PC-9 (cell line): ENCODE results near the gene BTK. TPM values are rescaled to one million over a fixed set of nuclear protein-coding genes. Genes with fewer than 3 reads are reported as not detected.

ENCODE experiments used
- BruUV-seq: library from RNA; stranded (reverse); fragments of 400-500 nt; replicated peaks from 2 replicates; lab custom pipeline; 2021; lab: Mats Ljungman, UMichigan
- CTCF ChIA-PET: fragments of 300-600 bp; sonication (Branson Sonifier 250); formaldehyde crosslinking; loops from one replicate; lab custom pipeline; 2022; ENCODE audit warnings: antibody characterized with exemption; lab: Charles Lee
- POLR2A ChIA-PET: fragments of 300-600 bp; sonication (Branson Sonifier 250); formaldehyde crosslinking; loops from one replicate; lab custom pipeline; 2022; ENCODE audit warnings: antibody characterized with exemption; ENCODE audit not compliant: unreplicated experiment; lab: Charles Lee
- DNase-seq, 2 experiments: peaks; one replicate each; pipeline versions ENCODE4 v3.0.0 to v3.0.0-alpha.2; 2015 to 2022; ENCODE audit warnings: mixed read lengths in 1 of 2
- H2AFZ ChIP-seq: fragments of 200-600 bp; sonication (generic); 2 replicates; pipeline ENCODE4 v1.8.1; 2017; ENCODE audit warnings: antibody characterized with exemption
- H3F3A ChIP-seq: fragments of 200-600 bp; sonication (generic); 2 replicates; pipeline ENCODE4 v1.8.1; 2017; ENCODE audit warnings: antibody characterized with exemption, mild to moderate bottlenecking, low read depth; ENCODE audit not compliant: insufficient read depth
- H3K27ac ChIP-seq: fragments of 200-600 bp; sonication (generic); 2 replicates; pipeline ENCODE4 v1.6.1; 2016; ENCODE audit warnings: mixed run types
- H3K27me3 ChIP-seq: fragments of 200-600 bp; sonication (generic); 2 replicates; pipeline ENCODE4 v1.6.1; 2016; ENCODE audit warnings: low read depth, mixed run types; ENCODE audit not compliant: insufficient read depth
- H3K36me3 ChIP-seq: fragments of 200-600 bp; sonication (generic); 2 replicates; pipeline ENCODE4 v1.6.1; 2016; ENCODE audit warnings: low read depth, mixed run types
- H3K4me1 ChIP-seq: fragments of 200-600 bp; sonication (generic); replicated peaks from 2 replicates; pipeline ENCODE4 v1.6.1; 2016; ENCODE audit warnings: mixed run types; ENCODE audit not compliant: insufficient read depth
- H3K4me2 ChIP-seq: fragments of 200-600 bp; sonication (generic); 2 replicates; pipeline ENCODE4 v1.6.1; 2017; ENCODE audit warnings: mixed run types
- H3K4me3 ChIP-seq: fragments of 200-600 bp; sonication (generic); 2 replicates; pipeline ENCODE4 v1.6.1; 2016; ENCODE audit warnings: mixed run types
- H3K79me2 ChIP-seq: fragments of 200-600 bp; sonication (generic); 2 replicates; pipeline ENCODE4 v1.6.1; 2017; ENCODE audit warnings: low read depth, mixed run types
- H3K9me2 ChIP-seq: fragments of 200-600 bp; sonication (generic); 2 replicates; pipeline ENCODE4 v1.8.1; 2017; ENCODE audit warnings: mild to moderate bottlenecking; ENCODE audit not compliant: insufficient read depth
- H3K9me3 ChIP-seq: fragments of 200-600 bp; sonication (generic); 2 replicates; pipeline ENCODE4 v1.8.1; 2016; ENCODE audit warnings: low read depth; ENCODE audit not compliant: insufficient read depth
- H4K20me1 ChIP-seq: fragments of 200-600 bp; sonication (generic); 2 replicates; pipeline ENCODE4 v1.8.1; 2017; ENCODE audit not compliant: insufficient read depth
- EZH2 ChIP-seq: fragments of 200-600 bp; sonication (generic); IDR thresholded peaks from 2 replicates; pipeline ENCODE4 v1.8.0; 2017; ENCODE audit warnings: antibody characterized with exemption, low read depth
- intact Hi-C: fragments of 100-400 bp; cut with micrococcal nuclease; formaldehyde crosslinking; loops from one replicate; pipeline ENCODE4 v1.10.0; 2022; ENCODE audit not compliant: unreplicated experiment
- total RNA-seq: library from RNA; stranded (reverse); gene quantifications from 2 replicates; pipeline ENCODE4 v1.2.3, GENCODE V29; 2021
- TF ChIP-seq, protein P1 (sequence below): fragments of 200-600 bp; sonication (generic); conservative IDR thresholded peaks from 2 replicates; pipeline ENCODE4 v1.6.1; 2017; ENCODE audit warnings: mixed run types, antibody characterized with exemption, mild to moderate bottlenecking, moderate library complexity

BTK gene
- total RNA-seq, 1 experiment from 2014 or later = not detected

DNA sequence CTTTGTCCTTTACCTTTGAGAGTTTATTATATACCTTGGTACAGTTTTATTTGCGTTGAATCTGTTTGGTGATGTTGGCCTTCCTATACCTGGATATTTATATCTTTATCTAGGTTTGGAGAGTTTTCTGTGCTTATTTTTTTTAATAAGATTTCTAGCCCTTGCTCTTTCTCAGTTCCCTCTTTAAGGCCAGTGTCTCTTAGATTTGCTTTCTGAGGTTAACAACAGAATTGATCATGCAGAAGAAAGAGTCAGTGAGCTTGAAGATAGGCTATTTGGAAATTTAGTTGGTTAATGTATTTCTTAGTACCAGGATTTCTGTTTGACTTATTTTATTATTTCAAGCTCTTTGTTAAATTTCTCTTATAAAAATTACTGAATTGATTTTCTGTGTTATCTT lies 82.2 kb downstream of the BTK start:
- no peak for DNase-seq
- no peak overlapping the region for H3K4me3 ChIP-seq
- POLR2A ChIA-PET = no interaction called here

More for the DNA sequence above, 82.2 kb downstream of the BTK start:
- no peaks in the 10 kb centered on the region for H3K4me1 ChIP-seq
- intact Hi-C loops = no loop called here
- no TSS peak for BruUV-seq
- no peaks in the 10 kb centered on the region for H3F3A ChIP-seq
- H2AFZ ChIP-seq = no peak overlapping the region
- TF ChIP-seq EZH2 = no peak
- TF ChIP-seq, protein P1, sequence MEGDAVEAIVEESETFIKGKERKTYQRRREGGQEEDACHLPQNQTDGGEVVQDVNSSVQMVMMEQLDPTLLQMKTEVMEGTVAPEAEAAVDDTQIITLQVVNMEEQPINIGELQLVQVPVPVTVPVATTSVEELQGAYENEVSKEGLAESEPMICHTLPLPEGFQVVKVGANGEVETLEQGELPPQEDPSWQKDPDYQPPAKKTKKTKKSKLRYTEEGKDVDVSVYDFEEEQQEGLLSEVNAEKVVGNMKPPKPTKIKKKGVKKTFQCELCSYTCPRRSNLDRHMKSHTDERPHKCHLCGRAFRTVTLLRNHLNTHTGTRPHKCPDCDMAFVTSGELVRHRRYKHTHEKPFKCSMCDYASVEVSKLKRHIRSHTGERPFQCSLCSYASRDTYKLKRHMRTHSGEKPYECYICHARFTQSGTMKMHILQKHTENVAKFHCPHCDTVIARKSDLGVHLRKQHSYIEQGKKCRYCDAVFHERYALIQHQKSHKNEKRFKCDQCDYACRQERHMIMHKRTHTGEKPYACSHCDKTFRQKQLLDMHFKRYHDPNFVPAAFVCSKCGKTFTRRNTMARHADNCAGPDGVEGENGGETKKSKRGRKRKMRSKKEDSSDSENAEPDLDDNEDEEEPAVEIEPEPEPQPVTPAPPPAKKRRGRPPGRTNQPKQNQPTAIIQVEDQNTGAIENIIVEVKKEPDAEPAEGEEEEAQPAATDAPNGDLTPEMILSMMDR = no peak
- CTCF ChIA-PET = no interaction called here
- no peaks in the 10 kb centered on the region for H3K9me3 ChIP-seq
- no peaks in the 10 kb centered on the region for H3K79me2 ChIP-seq
- no peaks in the 10 kb centered on the region for H3K9me2 ChIP-seq
- H3K36me3 ChIP-seq = no peaks in the 10 kb centered on the region
- no peak overlapping the region for H3K27ac ChIP-seq
- H4K20me1 ChIP-seq = no peaks in the 10 kb centered on the region
- H3K4me2 ChIP-seq = no peak overlapping the region
- H3K27me3 ChIP-seq = no peaks in the 10 kb centered on the region

Other genes with a start within 250 kb of the BTK start
- 0.80 and 0.94 TPM in 2 replicates for gene DRP2, start 166.4 kb downstream of the BTK start, total RNA-seq
- 0.24 and 0.25 TPM in 2 replicates for gene TAF7L, start 94.9 kb downstream of the BTK start, total RNA-seq
- gene TIMM8A, start 37.4 kb downstream of the BTK start, total RNA-seq = 16.5 and 17.6 TPM in 2 replicates
- gene RPL36A, start 4.8 kb upstream of the BTK start, total RNA-seq = 299 and 359 TPM in 2 replicates
- gene GLA, start 21.7 kb upstream of the BTK start, total RNA-seq = 72.2 and 80.5 TPM in 2 replicates
- gene HNRNPH2, start 22.0 kb upstream of the BTK start, total RNA-seq = 61.0 and 72.9 TPM in 2 replicates
- 4.8 and 6.5 TPM in 2 replicates for gene ARMCX4, start 99.3 kb upstream of the BTK start, total RNA-seq
- 0.15 TPM in 1 of 2 replicates, not detected in the other for gene ARMCX1, start 164.4 kb upstream of the BTK start, total RNA-seq
- 48.2 and 65.5 TPM in 2 replicates for gene ARMCX6, start 231.8 kb upstream of the BTK start, total RNA-seq
- 25.6 and 29.6 TPM in 2 replicates for gene ARMCX3, start 237.0 kb upstream of the BTK start, total RNA-seq